HepG2 (cell line): ENCODE measurements around the gene HOXC5. TPM values are rescaled to one million over a fixed set of nuclear protein-coding genes. Genes with fewer than 3 reads are reported as not detected.

Experiments
- AHDC1 ChIP-seq: sonication (generic); formaldehyde crosslinking; IDR thresholded peaks from 2 replicates; pipeline ENCODE4 v1.5.1; 2020; ENCODE audit warnings: mild to moderate bottlenecking, missing genetic modification reagents, borderline replicate concordance
- AHR ChIP-seq: IDR thresholded peaks from 2 replicates; pipeline ENCODE4 v1.6.1; 2018; ENCODE audit warnings: missing genetic modification reagents, missing compliant biosample characterization
- FOSL1 ChIP-seq: sonication (generic); formaldehyde crosslinking; IDR thresholded peaks from 2 replicates; pipeline ENCODE4 v1.9.0; 2021; ENCODE audit warnings: missing genetic modification reagents, borderline replicate concordance
- GPN1 ChIP-seq: sonication (generic); formaldehyde crosslinking; IDR thresholded peaks from 2 replicates; pipeline ENCODE4 v1.5.1; 2020; ENCODE audit warnings: missing genetic modification reagents, borderline replicate concordance
- HMG20B ChIP-seq: conservative IDR thresholded peaks from 2 replicates; pipeline ENCODE4 v1.6.1; 2016; ENCODE audit warnings: missing genetic modification reagents, missing compliant biosample characterization
- PAWR ChIP-seq: sonication (generic); formaldehyde crosslinking; IDR thresholded peaks from 2 replicates; pipeline ENCODE4 v1.4.0; 2020; ENCODE audit warnings: missing genetic modification reagents, mild to moderate bottlenecking, borderline replicate concordance
- PREB ChIP-seq: sonication (generic); formaldehyde crosslinking; IDR thresholded peaks from 2 replicates; pipeline ENCODE4 v1.4.0; 2020; ENCODE audit warnings: missing genetic modification reagents
- RERE ChIP-seq: IDR thresholded peaks from 2 replicates; pipeline ENCODE4 v1.6.1; 2016; ENCODE audit warnings: low read depth, missing genetic modification reagents, missing compliant biosample characterization
- SOX13 ChIP-seq, 3 experiments: fragments of 450-650 bp in 1 of 3; sonication (generic) in 1 of 3; formaldehyde crosslinking in 1 of 3; IDR thresholded peaks in 2 of 3; conservative IDR thresholded peaks in 1 of 3; 2 replicates each; pipeline versions ENCODE4 v1.5.0 to v1.6.1; 2016 to 2020; ENCODE audit warnings: antibody characterized with exemption in 1 of 3, mild to moderate bottlenecking in 1 of 3, missing compliant biosample characterization in 1 of 3, missing genetic modification reagents in 1 of 3, moderate library complexity in 1 of 3
- TFDP2 ChIP-seq: sonication (generic); formaldehyde crosslinking; IDR thresholded peaks from 2 replicates; pipeline ENCODE4 v1.4.0; 2020; ENCODE audit warnings: missing genetic modification reagents
- ZNF639 ChIP-seq: conservative IDR thresholded peaks from 2 replicates; pipeline ENCODE4 v1.6.1; 2018; ENCODE audit warnings: missing genetic modification reagents
- polyA plus RNA-seq, 8 experiments: library from polyadenylated mRNA; depleted of rRNA in 3 of 8; stranded (reverse) in 7 of 8; unstranded in 1 of 8; fragments of >200 nt; fragmentation: Illumina TruSeq in 4 of 8; extraction: Trizol in 4 of 8; gene quantifications; 2 replicates each; pipeline versions ENCODE4 v1.2.1 to v1.2.3, GENCODE V29; 2011 to 2016; ENCODE audit warnings: low read depth in 4 of 8, missing spikeins in 1 of 8, mixed read lengths in 1 of 8; ENCODE audit not compliant: insufficient read depth in 1 of 8
- total RNA-seq, 5 experiments: library from RNA; depleted of rRNA; stranded (reverse); fragments of >200 nt; fragmentation: Illumina TruSeq; extraction: Trizol; gene quantifications; 2 replicates each; pipeline ENCODE4 v1.2.3, GENCODE V29; 2016; ENCODE audit warnings: low read depth in 1 of 5

HOXC5 gene
- total and polyA plus RNA-seq, 2 of the 13 experiments (the other 11 are each of a cell fraction or from before 2014, with no cell fraction given), result not detected

GRCh38 chr12:54000116-54001114, 32.4 kb upstream of the HOXC5 start, which contains the start of gene HOXC9 (continued):
- TF ChIP-seq ZNF639 (CRISPR knock-in tag) (no peak), AHDC1 (CRISPR knock-in tag) (no peak), TFDP2 (CRISPR knock-in tag) (no peak), RERE (CRISPR knock-in tag) (no peak), PAWR (no peak), GPN1 (no peak), SOX13 (IDR thresholded peaks at IDR 0.05) (no peak), SOX13 (CRISPR knock-in tag; conservative IDR thresholded peaks at IDR 0.05 in 1 of 2, IDR thresholded peaks at IDR 0.05 in 1 of 2) (no peak), FOSL1 (no peak), HMG20B (CRISPR knock-in tag) (no peak), AHR (CRISPR knock-in tag) (no peak), PREB (no peak)
